Trophoblast cell (in vitro differentiated cells and primary cell): ENCODE data around the gene HMG20B.
A peak's percentile ranks its signal among the peaks of the same experiment; 100 is the strongest.

ENCODE experiments used
- DNase-seq, 2 donors: peaks; one replicate each; pipeline ENCODE4 v3.0.0-alpha.2; 2016
- H2AFZ ChIP-seq: 2 replicates; pipeline ENCODE4 v1.6.1; 2013; ENCODE audit warnings: low read length, moderate library complexity, mild to moderate bottlenecking; ENCODE audit not compliant: insufficient read depth, poor library complexity
- H2AK5ac ChIP-seq: 2 replicates; pipeline ENCODE4 v1.6.1; 2013; ENCODE audit warnings: mild to moderate bottlenecking, low read length
- H2BK120ac ChIP-seq: 2 replicates; pipeline ENCODE4 v1.6.1; 2013; ENCODE audit warnings: low read length, mild to moderate bottlenecking, moderate library complexity; ENCODE audit not compliant: insufficient read depth, poor library complexity
- H2BK12ac ChIP-seq: 2 replicates; pipeline ENCODE4 v1.6.1; 2013; ENCODE audit warnings: mild to moderate bottlenecking, low read length, moderate library complexity
- H2BK5ac ChIP-seq: 2 replicates; pipeline ENCODE4 v1.6.1; 2013; ENCODE audit warnings: low read length, low read depth, moderate library complexity, mild to moderate bottlenecking; ENCODE audit not compliant: poor library complexity
- H3K14ac ChIP-seq: 2 replicates; pipeline ENCODE4 v1.6.1; 2013; ENCODE audit warnings: mild to moderate bottlenecking, low read length
- H3K18ac ChIP-seq: 2 replicates; pipeline ENCODE4 v1.6.1; 2013; ENCODE audit warnings: mild to moderate bottlenecking, low read length
- H3K23ac ChIP-seq: 2 replicates; pipeline ENCODE4 v1.6.1; 2013; ENCODE audit warnings: low read length
- H3K27ac ChIP-seq: 2 replicates; pipeline ENCODE4 v1.5.1; 2013; ENCODE audit warnings: low read depth, mild to moderate bottlenecking, inconsistent platforms, low read length, moderate library complexity
- H3K27me3 ChIP-seq: 2 replicates; pipeline ENCODE4 v1.6.1; 2013; ENCODE audit warnings: inconsistent platforms, mild to moderate bottlenecking, low read length, moderate library complexity; ENCODE audit not compliant: insufficient read depth
- H3K36me3 ChIP-seq, 2 experiments: 1 replicate in 1 of 2; 2 replicates in 1 of 2; pipeline ENCODE4 v1.6.1; 2013; ENCODE audit warnings: low read length in 2 of 2, mild to moderate bottlenecking in 2 of 2, moderate library complexity in 1 of 2; ENCODE audit not compliant: insufficient read depth in 2 of 2, control insufficient read depth in 1 of 2
- H3K4ac ChIP-seq: 2 replicates; pipeline ENCODE4 v1.6.1; 2013; ENCODE audit warnings: low read depth, mild to moderate bottlenecking, low read length, moderate library complexity
- H3K4me1 ChIP-seq, 2 experiments: 1 replicate in 1 of 2; 2 replicates in 1 of 2; pipeline ENCODE4 v1.6.1; 2013; ENCODE audit warnings: low read length in 2 of 2, mild to moderate bottlenecking in 2 of 2, moderate library complexity in 1 of 2; ENCODE audit not compliant: insufficient read depth in 2 of 2, control insufficient read depth in 1 of 2
- H3K4me2 ChIP-seq: 2 replicates; pipeline ENCODE4 v1.6.1; 2013; ENCODE audit warnings: inconsistent platforms, mild to moderate bottlenecking, low read length, moderate library complexity
- H3K4me3 ChIP-seq: 2 replicates; pipeline ENCODE4 v1.5.1; 2013; ENCODE audit warnings: mild to moderate bottlenecking, low read depth, low read length, inconsistent platforms
- H3K79me1 ChIP-seq: one replicate; pipeline ENCODE4 v1.6.1; 2013; ENCODE audit warnings: low read length
- H3K79me2 ChIP-seq: 2 replicates; pipeline ENCODE4 v1.6.1; 2013; ENCODE audit warnings: low read length, mild to moderate bottlenecking; ENCODE audit not compliant: control insufficient read depth, insufficient read depth, poor library complexity
- H3K9ac ChIP-seq: 2 replicates; pipeline ENCODE4 v1.6.1; 2013; ENCODE audit warnings: mild to moderate bottlenecking, low read length
- H3K9me3 ChIP-seq: 2 replicates; pipeline ENCODE4 v1.6.1; 2013; ENCODE audit warnings: low read depth, mild to moderate bottlenecking, control low read depth, inconsistent platforms, low read length; ENCODE audit not compliant: insufficient read depth
- H4K12ac ChIP-seq: 2 replicates; pipeline ENCODE4 v1.6.1; 2013; ENCODE audit warnings: low read depth, mild to moderate bottlenecking, low read length, moderate library complexity
- H4K8ac ChIP-seq: 2 replicates; pipeline ENCODE4 v1.6.1; 2013; ENCODE audit warnings: low read depth, mild to moderate bottlenecking, low read length, moderate library complexity
- H4K91ac ChIP-seq: one replicate; pipeline ENCODE4 v1.6.1; 2013; ENCODE audit warnings: low read depth, mild to moderate bottlenecking, low read length, moderate library complexity
- WGBS: extraction: QIAGEN DNeasy Blood & Tissue Kit; methylation state at CpG from one replicate; pipeline ENCODE4 v1.1.7; 2013; ENCODE audit warnings: missing lambda C conversion rate; ENCODE audit not compliant: insufficient read length, insufficient coverage; ENCODE audit errors: extremely low coverage; 5-methylcytosine and 5-hydroxymethylcytosine counted together

The HMG20B gene

GRCh38 chr19:3623716-3624115 lies 51.0 kb downstream of the HMG20B start:
- WGBS, result no CpG with 5 or more reads among the region's 34 CpGs
- no peaks in the 10 kb centered on the region for H3K27me3 ChIP-seq
- no peak overlapping the region for H4K91ac ChIP-seq
- no peak overlapping the region for H3K4ac ChIP-seq
- no peak overlapping the region for H2BK120ac ChIP-seq
- no peak overlapping the region for H3K27ac ChIP-seq
- H2AFZ ChIP-seq, result no peak overlapping the region
- H3K36me3 ChIP-seq, result peaks cover 40 to 43% of the 10 kb centered on the region in 2 experiments
- no peak overlapping the region for H2BK12ac ChIP-seq
- DNase-seq, result no peak
- H2AK5ac ChIP-seq, result no peak overlapping the region
- no peak overlapping the region for H3K23ac ChIP-seq
- no peak overlapping the region for H3K4me3 ChIP-seq
- no peak overlapping the region for H2BK5ac ChIP-seq
- no peak overlapping the region for H4K8ac ChIP-seq
- H3K14ac ChIP-seq, result no peak overlapping the region
- H3K4me2 ChIP-seq, result no peak overlapping the region
- peaks cover 9 to 11% of the 10 kb centered on the region in 2 experiments for H3K4me1 ChIP-seq
- peaks cover 10% of the 10 kb centered on the region for H3K79me2 ChIP-seq
- H3K9me3 ChIP-seq, result no peaks in the 10 kb centered on the region
- peaks cover 5% of the 10 kb centered on the region for H3K79me1 ChIP-seq
- no peak overlapping the region for H3K9ac ChIP-seq
- H4K12ac ChIP-seq, result no peak overlapping the region
- no peak overlapping the region for H3K18ac ChIP-seq

GRCh38 chr19:3625996-3626472 lies 53.3 kb downstream of the HMG20B start:
- H4K8ac ChIP-seq, result peak overlapping the region; percentile 94
- H3K4me2 ChIP-seq, result peak overlapping the region; percentile 95
- H2BK120ac ChIP-seq, result no peak overlapping the region
- peak overlapping the region; percentile 8 for H3K23ac ChIP-seq
- DNase-seq, result peak in 1 of 2 donors; percentile 29
- no peaks in the 10 kb centered on the region for H3K9me3 ChIP-seq
- peak overlapping the region; percentile 78 for H4K12ac ChIP-seq
- peak overlapping the region; percentile 23 for H3K18ac ChIP-seq
- peak overlapping the region; percentile 86 for H2AFZ ChIP-seq
- H3K79me2 ChIP-seq, result peaks cover 10% of the 10 kb centered on the region
- H3K79me1 ChIP-seq, result peaks cover 5% of the 10 kb centered on the region
- H2AK5ac ChIP-seq, result peak overlapping the region; percentile 42
- H2BK5ac ChIP-seq, result no peak overlapping the region
- no peak overlapping the region for H3K14ac ChIP-seq
- H3K27ac ChIP-seq, result no peak overlapping the region
- H4K91ac ChIP-seq, result peak overlapping the region; percentile 96
- peak overlapping the region; percentile 94 for H3K4me3 ChIP-seq
- H3K4me1 ChIP-seq, result peaks cover 9 to 11% of the 10 kb centered on the region in 2 experiments
- peak overlapping the region; percentile 77 for H3K4ac ChIP-seq
- H3K27me3 ChIP-seq, result no peaks in the 10 kb centered on the region
- no CpG with 5 or more reads among the region's 21 CpGs for WGBS
- H3K36me3 ChIP-seq, result peaks cover 27 to 28% of the 10 kb centered on the region in 2 experiments
- H3K9ac ChIP-seq, result peak overlapping the region; percentile 95
- H2BK12ac ChIP-seq, result no peak overlapping the region

GRCh38 chr19:3626473-3627350 lies 54.0 kb downstream of the HMG20B start, which contains the start of gene CACTIN:
TSS of gene CACTIN (minus strand) at chr19:3626790. CDS start at chr19:3626762, 28 bp downstream.
- Histone ChIP-seq H2AFZ (peak within 1 kb of the TSS; percentile 86), H3K4me2 (peak within 1 kb of the TSS; percentile 95), H3K9me3 (no peaks in the 10 kb centered on the region), H3K79me2 (peaks cover 10% of the 10 kb centered on the region), H3K79me1 (peaks cover 5% of the 10 kb centered on the region), H3K23ac (peak within 1 kb of the TSS; percentile 8), H2BK120ac (peak within 1 kb of the TSS; percentile 93), H2AK5ac (peak within 1 kb of the TSS; percentile 68), H3K18ac (peak within 1 kb of the TSS; percentile 90), H4K12ac (peak within 1 kb of the TSS; percentile 78), H2BK5ac (peak within 1 kb of the TSS; percentile 94), H4K91ac (peak within 1 kb of the TSS; percentile 96), H3K27ac (peak within 1 kb of the TSS; percentile 82), H3K36me3 (peaks cover 27 to 31% of the 10 kb centered on the region in 2 experiments), H3K27me3 (no peaks in the 10 kb centered on the region), H3K4ac (peak within 1 kb of the TSS; percentile 77), H3K4me1 (peaks cover 9 to 11% of the 10 kb centered on the region in 2 experiments), H3K14ac (peak within 1 kb of the TSS; percentile 81), H3K4me3 (peak within 1 kb of the TSS; percentile 94), H4K8ac (peak within 1 kb of the TSS; percentile 94), H3K9ac (peak within 1 kb of the TSS; percentile 95), H2BK12ac (no peak within 1 kb of the TSS)
- no CpG with 5 or more reads among the region's 80 CpGs for WGBS
- DNase-seq, result peak; percentile 96 to 99

GRCh38 chr19:3627351-3627723 lies 54.6 kb downstream of the HMG20B start:
- H3K36me3 ChIP-seq, result peaks cover 29 to 31% of the 10 kb centered on the region in 2 experiments
- peak overlapping the region; percentile 19 for H2AFZ ChIP-seq
- H3K79me2 ChIP-seq, result peaks cover 10% of the 10 kb centered on the region
- no peaks in the 10 kb centered on the region for H3K27me3 ChIP-seq
- H3K4me3 ChIP-seq, result no peak overlapping the region
- H4K8ac ChIP-seq, result peak overlapping the region; percentile 74
- no peak overlapping the region for H2BK12ac ChIP-seq
- H2BK5ac ChIP-seq, result no peak overlapping the region
- H3K4me2 ChIP-seq, result peak overlapping the region; percentile 95
- H2BK120ac ChIP-seq, result no peak overlapping the region
- H2AK5ac ChIP-seq, result peak overlapping the region; percentile 68
- no peak overlapping the region for H3K4ac ChIP-seq
- H3K23ac ChIP-seq, result no peak overlapping the region
- H4K12ac ChIP-seq, result peak overlapping the region; percentile 63
- no peaks in the 10 kb centered on the region for H3K9me3 ChIP-seq
- no peak overlapping the region for H3K27ac ChIP-seq
- no peak overlapping the region for H3K18ac ChIP-seq
- no CpG with 5 or more reads among the region's 7 CpGs for WGBS
- H4K91ac ChIP-seq, result peak overlapping the region; percentile 17
- H3K9ac ChIP-seq, result no peak overlapping the region
- H3K79me1 ChIP-seq, result peaks cover 5% of the 10 kb centered on the region
- DNase-seq, result no peak
- peaks cover 9 to 11% of the 10 kb centered on the region in 2 experiments for H3K4me1 ChIP-seq
- no peak overlapping the region for H3K14ac ChIP-seq
